Superior temporal gyrus (tissue), 1 donor: Measurements from ENCODE around the gene ALDH3A2.
"Not testable (repeated sequence)": the region's sequence is repeated elsewhere in the genome, so short reads cannot be mapped to it uniquely, and the experiment has no call there.

Experiments used
- DNase-seq: peaks from one replicate; pipeline ENCODE4 v3.0.0-alpha.2; 2016; ENCODE audit errors: extremely low spot score

ALDH3A2 gene

GRCh38 chr17:19650826-19651225 is 2.3 kb downstream of the ALDH3A2 start:
- no peak for DNase-seq

DNA sequence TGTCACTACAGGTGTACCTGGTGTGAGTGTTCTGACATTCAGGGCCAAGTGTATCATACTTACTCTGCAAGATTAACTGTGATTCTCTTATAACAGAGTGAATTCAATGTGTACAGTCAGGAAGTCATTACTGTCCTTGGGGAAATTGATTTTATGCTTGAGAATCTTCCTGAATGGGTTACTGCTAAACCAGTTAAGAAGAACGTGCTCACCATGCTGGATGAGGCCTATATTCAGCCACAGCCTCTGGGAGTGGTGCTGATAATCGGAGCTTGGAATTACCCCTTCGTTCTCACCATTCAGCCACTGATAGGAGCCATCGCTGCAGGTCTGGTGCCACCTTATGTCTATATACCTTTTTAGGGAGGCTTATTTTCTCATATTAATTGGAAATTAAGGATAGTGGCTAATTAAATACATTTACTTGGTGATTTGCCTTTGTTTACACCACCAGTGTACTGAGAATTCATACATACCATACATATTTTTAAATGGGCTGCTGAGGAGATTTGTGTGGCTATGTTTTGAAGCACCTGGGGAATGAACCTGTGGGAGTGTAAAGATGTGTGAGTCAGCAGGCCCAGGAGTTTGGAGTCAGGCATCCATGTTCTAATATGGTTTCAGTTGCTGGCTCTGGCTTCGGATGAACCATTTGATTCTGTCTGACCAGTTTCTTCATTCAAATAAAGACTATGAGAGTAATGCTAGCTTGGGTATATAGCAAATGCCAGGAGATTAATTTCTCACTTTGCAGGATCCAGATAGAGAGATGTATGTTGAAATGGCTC is 3.1 kb downstream of the ALDH3A2 start:
- no peak for DNase-seq

GRCh38 chr17:19652595-19652994 is 4.0 kb downstream of the ALDH3A2 start:
- no peak for DNase-seq

- no peak for DNase-seq
Measured at GRCh38 chr17:19654342-19654886, 5.9 kb downstream of the ALDH3A2 start.

DNA sequence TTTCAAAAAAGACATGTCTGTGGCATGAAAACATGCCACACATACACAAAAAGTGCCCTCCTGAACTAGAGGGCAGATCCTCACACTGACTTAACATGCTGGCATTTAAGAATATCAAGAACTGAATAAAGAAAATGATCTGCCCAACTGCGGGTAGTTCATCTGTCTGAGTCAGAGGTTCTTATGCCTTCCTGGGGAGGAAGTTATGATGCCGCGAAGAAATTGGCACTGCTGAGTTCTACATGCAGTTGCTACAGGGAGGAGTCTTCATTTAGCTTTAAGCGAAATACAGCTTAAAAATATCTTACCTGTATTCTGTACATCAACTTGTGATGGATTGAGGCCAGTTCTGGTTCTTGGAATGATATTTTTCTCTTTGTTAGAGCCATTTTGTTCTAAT is 6.3 kb downstream of the ALDH3A2 start:
- no peak for DNase-seq

GRCh38 chr17:19656336-19656735 is 7.8 kb downstream of the ALDH3A2 start:
- DNase-seq: no peak

DNA sequence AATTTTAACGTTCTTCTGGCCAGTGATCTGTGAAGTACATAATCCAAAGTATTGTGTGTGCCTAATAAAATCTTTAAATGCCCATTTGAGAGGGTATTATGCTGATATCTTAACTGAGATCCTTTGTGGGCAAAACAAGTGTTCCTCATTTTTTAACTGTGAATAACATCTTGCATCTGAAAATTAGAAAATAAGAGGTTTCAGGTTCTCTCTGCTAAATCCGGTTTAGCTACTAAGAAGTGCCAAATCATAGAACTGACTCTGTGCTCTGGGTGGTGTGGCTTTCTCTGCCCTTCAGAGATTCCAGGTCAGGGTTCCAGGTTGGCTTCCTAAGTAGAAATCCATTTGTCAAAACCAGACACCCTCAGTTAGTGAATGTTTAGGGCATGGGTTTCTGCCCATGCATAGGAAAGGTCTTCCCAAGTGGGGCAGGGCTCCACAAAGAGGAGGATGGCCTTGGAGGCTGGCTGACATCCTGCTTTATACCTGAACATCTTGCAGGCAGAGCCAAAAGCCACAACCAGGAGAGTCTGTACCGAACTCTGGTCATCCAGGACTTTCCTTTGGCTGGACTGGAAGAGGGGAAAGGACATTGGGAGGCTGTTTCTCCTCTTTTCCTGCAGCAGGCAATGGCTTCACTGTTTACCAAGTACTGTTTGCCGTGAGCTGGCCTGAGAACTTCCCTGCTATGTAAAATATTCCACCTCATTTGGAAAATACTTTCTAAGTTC is 8.5 kb downstream of the ALDH3A2 start:
- no peak for DNase-seq

GRCh38 chr17:19659366-19660177 is 11.0 kb downstream of the ALDH3A2 start:
- DNase-seq: no peak

DNA sequence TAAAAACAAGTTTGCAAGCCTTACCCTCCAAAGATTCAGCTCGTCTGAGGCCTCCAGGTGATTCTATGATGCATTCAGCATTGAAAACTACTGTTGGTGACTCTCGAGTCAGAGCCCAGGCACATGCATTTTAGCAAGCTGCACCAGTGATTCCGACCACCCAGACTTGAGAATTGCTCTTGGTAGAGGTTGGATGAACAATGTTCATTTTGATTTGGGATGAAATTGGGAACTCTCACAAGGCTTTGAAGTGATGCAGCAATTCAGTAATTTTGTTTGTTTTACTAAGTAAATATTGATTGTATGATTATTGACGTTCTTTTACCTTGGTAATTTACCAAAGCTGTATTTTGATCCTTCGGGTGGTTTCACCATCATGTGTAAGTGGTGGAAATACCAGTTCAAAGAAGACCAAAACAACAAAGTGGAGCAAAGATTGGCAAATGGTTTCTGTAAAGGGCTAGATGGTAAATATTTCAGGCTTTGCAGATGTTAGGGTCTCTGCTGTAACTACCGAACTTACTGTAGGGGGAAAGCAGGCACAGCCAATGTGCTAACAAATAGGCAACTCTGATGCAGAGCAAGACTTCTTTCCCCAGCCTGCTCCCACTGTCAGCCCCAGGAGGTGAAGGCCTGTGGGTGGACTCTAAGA is 11.8 kb downstream of the ALDH3A2 start:
- no peak for DNase-seq

DNA sequence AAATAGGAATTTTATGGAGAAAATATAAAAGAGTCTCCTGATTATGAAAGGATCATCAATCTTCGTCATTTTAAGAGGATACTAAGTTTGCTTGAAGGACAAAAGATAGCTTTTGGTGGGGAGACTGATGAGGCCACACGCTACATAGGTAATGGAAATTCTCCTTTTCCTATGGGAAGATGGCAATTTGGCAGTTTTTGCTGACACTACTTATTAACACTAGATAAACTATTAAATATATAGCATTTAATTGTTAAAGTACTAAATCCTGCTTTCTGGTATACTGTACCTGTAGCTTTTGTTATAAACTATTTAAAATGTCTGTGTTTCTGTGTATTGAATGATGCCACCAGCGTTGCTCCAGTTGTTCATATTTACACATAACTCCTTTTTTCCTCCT is 12.6 kb downstream of the ALDH3A2 start:
- no peak for DNase-seq

- DNase-seq: no peak
Measured at GRCh38 chr17:19663097-19663496, 14.5 kb downstream of the ALDH3A2 start.

DNA sequence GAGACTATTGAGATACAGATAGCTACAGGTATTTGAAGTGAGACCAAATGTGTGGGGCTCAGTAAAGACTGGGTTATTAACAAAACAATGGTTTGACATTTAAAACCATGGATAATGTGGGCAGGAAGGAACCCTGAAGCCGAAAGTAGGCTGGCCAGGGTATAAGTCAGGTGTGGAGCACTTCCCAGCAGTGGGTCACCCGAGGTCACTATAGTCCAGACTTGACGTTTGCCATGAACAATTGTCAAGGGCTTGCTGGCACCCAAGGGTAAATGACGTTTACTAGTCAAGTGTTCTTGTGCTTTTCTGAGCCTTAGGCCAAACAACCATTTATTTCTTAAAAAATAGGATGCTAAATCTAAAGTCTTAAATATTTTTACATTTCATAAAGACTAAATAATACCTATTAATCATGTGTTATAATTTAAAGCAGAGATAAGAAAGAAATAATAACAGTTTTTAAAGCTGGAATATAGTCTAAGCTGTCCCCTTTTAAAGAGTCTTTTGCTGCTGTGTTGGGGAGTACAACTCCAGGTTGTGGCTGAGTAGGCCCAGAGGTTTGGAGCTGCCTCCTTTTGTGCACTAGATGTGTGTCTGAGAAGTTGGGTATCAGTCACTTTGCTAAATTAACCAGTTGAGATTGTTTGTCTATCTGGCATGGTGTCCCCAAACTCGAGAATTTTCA is 15.7 kb downstream of the ALDH3A2 start:
- DNase-seq: no peak

- no peak for DNase-seq
Measured at GRCh38 chr17:19664821-19665181, 16.2 kb downstream of the ALDH3A2 start.

- not testable (repeated sequence) for DNase-seq
Measured at GRCh38 chr17:19669680-19670079, 21.1 kb downstream of the ALDH3A2 start.

GRCh38 chr17:19670908-19671307 is 22.4 kb downstream of the ALDH3A2 start:
- no peak for DNase-seq

- no peak for DNase-seq
Measured at GRCh38 chr17:19671433-19671832, 22.9 kb downstream of the ALDH3A2 start.

GRCh38 chr17:19672009-19672750 is 23.6 kb downstream of the ALDH3A2 start:
- peak; percentile 67 for DNase-seq

DNA sequence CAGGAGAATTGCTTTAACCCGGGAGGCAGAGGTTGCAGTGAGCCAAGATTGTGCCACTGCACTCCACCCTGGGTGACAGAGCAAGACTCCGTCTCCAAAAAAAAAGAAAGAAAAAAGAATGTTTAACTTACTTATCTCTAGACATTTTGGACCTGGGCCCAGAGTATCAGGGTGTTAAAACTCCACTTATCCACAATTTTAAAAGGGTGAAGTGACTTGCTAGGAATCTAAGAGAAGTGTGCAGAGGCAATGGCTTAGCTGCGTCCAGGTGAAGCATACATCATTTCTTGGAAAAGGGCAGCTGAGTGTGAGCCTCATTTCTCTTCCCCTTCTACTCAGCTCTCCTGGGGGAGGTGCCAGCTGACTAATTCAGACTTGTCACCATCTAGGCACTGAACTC is 25.1 kb downstream of the ALDH3A2 start:
- no peak for DNase-seq

- no peak for DNase-seq
Measured at GRCh38 chr17:19676896-19677295, 28.3 kb downstream of the ALDH3A2 start.

- DNase-seq: no peak
Measured at GRCh38 chr17:19677736-19678379, 29.3 kb downstream of the ALDH3A2 start.
